Neural progenitor cell (in vitro differentiated cells): ENCODE data around the gene FAM193A.

Source experiments
- EZH2phosphoT487 ChIP-seq: fragments of 200-600 bp; sonication (generic); IDR thresholded peaks from 2 replicates; pipeline ENCODE4 v1.6.1; 2017; ENCODE audit warnings: antibody characterized with exemption
- TF ChIP-seq, protein P1 (sequence below): fragments of 200-600 bp; sonication (generic); IDR thresholded peaks from 2 replicates; pipeline ENCODE4 v1.5.1; 2017; ENCODE audit warnings: antibody characterized with exemption, mild to moderate bottlenecking

DNA sequence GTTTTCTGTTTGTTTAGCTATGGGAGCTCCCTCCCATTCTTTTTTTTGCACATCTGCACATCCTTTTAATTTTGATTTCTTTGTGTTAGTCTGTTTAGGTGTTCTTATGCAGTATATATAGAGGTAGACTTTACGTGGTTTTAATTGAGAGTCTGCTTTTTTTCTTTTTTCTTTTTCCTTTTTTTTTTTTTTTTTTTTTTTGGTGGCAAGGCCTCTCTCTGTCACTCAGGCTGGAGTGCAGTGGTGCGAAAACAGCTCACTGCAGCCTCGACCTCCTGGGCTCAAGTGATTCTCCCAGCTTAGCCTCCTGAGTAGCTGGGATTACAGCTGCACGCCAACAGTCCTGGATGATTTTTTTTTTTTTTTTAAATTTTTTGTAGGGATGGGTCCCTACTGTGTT, 68.2 kb downstream of the FAM193A start:
- TF ChIP-seq, protein P1, sequence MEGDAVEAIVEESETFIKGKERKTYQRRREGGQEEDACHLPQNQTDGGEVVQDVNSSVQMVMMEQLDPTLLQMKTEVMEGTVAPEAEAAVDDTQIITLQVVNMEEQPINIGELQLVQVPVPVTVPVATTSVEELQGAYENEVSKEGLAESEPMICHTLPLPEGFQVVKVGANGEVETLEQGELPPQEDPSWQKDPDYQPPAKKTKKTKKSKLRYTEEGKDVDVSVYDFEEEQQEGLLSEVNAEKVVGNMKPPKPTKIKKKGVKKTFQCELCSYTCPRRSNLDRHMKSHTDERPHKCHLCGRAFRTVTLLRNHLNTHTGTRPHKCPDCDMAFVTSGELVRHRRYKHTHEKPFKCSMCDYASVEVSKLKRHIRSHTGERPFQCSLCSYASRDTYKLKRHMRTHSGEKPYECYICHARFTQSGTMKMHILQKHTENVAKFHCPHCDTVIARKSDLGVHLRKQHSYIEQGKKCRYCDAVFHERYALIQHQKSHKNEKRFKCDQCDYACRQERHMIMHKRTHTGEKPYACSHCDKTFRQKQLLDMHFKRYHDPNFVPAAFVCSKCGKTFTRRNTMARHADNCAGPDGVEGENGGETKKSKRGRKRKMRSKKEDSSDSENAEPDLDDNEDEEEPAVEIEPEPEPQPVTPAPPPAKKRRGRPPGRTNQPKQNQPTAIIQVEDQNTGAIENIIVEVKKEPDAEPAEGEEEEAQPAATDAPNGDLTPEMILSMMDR, result no peak
- TF ChIP-seq EZH2phosphoT487, result no peak
